HG03280 (cell line): ENCODE data around the gene ATIC.

Experiments used
- ATAC-seq: cut with Tn5 transposase; IDR thresholded peaks from one replicate; pipeline ENCODE4 v1.9.1; 2021; ENCODE audit warnings: mild to moderate bottlenecking, moderate library complexity; ENCODE audit not compliant: unreplicated experiment

ATIC gene

GRCh38 chr2:215374642-215375466 is 63.0 kb downstream of the ATIC start:
- no peak for ATAC-seq

GRCh38 chr2:215375467-215375830 is 63.6 kb downstream of the ATIC start:
- ATAC-seq: no peak

- no peak for ATAC-seq
Measured at GRCh38 chr2:215376103-215376780, 64.4 kb downstream of the ATIC start.

GRCh38 chr2:215377283-215377682 is 65.4 kb downstream of the ATIC start:
- no peak for ATAC-seq

- ATAC-seq: no peak
Measured at GRCh38 chr2:215378045-215378444, 66.2 kb downstream of the ATIC start.

GRCh38 chr2:215379039-215379438 is 67.2 kb downstream of the ATIC start:
- no peak for ATAC-seq

DNA sequence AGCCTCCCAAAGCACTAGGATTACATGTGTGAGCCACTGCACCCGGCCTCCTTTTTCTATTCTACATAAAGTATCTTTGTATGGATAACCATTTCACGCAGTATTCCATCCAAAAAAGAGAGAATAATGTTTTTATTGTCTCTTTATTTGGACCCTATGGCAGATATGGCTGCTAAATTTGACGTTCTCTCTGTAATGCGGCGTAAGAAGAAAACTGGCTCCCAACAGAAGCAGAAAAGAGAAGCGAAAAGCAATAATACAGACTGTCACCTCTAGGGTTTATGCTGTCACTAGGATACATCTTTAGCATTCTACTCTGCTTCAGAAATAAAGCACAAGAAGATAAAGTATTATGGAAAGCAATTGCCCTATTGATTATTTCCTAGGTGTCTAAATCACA is 68.1 kb downstream of the ATIC start:
- ATAC-seq: no peak

DNA sequence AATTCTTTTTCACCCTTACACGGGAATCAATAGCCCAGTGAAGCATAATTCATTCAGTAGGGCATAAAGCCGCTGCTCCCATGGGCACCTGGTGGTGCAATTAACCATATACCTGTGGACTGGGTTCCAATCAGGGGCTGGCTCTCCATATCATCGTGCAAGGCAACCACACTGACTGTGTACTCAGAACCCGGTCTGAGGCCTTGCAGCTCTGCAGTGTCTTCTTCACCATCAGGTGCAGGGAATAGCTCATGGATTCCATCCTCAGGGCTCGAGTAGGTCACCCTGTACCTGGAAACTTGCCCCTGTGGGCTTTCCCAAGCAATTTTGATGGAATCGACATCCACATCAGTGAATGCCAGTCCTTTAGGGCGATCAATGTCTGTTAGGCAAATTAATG is 68.8 kb downstream of the ATIC start:
- no peak for ATAC-seq

DNA sequence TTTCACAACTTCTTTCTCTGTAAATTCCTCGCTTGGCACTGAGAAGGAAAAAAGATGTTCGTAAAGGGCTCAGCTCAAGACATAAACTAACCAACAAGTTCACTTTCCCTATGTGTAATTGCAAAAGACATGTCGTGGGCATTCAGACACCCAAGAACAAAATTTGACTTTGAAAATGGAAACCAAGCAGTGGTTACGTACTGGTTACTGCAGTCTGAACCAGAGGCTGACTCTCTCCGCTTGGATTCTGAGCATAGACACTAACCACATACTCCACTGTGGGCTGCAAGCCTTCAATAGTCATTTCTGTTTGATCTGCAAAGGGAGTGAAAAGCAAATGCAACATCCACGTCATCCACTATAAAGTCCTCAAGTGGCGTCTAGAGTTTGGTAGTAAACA is 70.2 kb downstream of the ATIC start:
- no peak for ATAC-seq

GRCh38 chr2:215382480-215382879 is 70.6 kb downstream of the ATIC start:
- no peak for ATAC-seq

- no peak for ATAC-seq
Measured at GRCh38 chr2:215383652-215384279, 71.9 kb downstream of the ATIC start.

GRCh38 chr2:215384710-215385109 is 72.9 kb downstream of the ATIC start:
- no peak for ATAC-seq

DNA sequence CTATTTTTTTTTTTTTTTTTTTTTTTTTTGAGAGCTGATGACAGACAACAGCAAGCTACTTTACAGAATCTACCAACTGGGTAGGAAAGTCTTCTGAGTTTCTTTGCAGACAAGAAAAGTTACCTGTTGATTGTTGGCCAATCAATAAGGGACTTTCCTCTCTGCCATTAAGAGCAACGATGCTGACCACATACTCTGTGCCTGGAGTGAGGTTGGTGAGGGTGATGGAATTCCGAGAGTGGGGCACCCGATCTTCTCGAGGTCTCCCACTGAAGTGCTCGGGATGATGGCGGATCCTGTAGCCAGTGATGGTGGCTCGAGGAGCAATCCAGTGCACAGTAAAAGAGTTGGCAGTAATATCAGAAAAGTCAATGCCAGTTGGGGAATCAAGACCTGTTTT is 74.7 kb downstream of the ATIC start:
- no peak for ATAC-seq

GRCh38 chr2:215388002-215388728 is 76.3 kb downstream of the ATIC start:
- ATAC-seq: no peak

GRCh38 chr2:215390550-215390913 is 78.7 kb downstream of the ATIC start:
- ATAC-seq: no peak

- ATAC-seq: no peak
Measured at GRCh38 chr2:215391531-215391930, 79.7 kb downstream of the ATIC start.

DNA sequence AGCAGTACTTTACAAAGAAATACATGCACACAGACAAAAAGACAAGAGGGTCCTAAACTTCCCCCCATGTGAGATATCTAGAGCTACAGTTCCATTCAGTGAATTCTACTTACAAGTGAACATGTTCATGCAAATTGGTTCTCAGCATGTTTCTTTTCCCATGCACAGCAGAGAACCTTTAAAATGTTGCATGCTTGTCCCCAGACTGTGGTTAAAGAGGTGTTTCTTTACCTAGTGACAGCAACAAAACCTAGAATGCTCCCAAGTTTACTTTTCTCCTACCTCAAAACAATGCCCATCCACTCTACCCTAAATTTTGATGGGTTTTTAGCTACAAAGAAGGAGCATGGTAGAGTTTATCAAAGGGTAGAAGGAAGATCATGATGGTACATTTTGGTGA is 80.3 kb downstream of the ATIC start:
- ATAC-seq: no peak

GRCh38 chr2:215392687-215393270 is 80.9 kb downstream of the ATIC start:
- ATAC-seq: no peak

- ATAC-seq: no peak
Measured at GRCh38 chr2:215394102-215394805, 82.4 kb downstream of the ATIC start.

DNA sequence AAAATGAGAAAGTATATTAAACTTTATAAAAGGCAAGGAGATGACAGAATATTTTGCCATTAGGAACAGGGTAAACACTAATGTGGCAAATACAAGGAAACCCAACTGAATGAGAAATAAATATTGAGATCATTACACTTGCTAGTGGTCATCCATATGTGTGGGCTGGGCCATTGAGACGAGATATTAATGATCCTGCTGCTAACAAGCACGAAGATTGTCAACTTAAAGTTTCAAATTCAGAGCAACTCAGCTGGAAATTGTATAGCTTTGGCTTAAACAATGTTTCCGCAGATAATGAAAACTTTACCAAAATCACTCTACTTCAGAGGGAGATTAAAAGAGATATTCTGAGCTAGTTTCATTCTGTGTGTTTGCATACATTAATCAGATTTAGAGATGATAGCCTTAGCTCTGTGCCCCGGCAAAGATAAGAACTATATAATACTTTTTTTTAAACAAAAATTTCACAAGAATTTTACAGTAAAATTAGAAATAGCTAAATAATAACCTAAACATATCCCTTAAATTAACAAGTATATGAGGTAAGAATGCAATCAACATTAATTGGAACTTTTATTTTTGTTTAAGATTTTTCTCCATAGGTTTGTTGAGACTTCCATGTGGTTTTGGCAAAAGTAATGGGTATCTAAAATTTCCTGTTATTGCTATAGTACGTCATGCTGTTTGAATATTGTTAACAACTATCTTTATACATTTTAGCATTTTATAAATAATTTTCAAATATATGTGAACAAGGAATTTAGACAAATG is 84.0 kb downstream of the ATIC start:
- ATAC-seq: no peak
